HG02571 (cell line): ENCODE measurements around the gene ABCG4.
"Not testable (repeated sequence)": the region's sequence is repeated elsewhere in the genome, so short reads cannot be mapped to it uniquely, and the experiment has no call there.

Experiments used
- ATAC-seq: cut with Tn5 transposase; IDR thresholded peaks from one replicate; pipeline ENCODE4 v1.9.1; 2021; ENCODE audit warnings: mild to moderate bottlenecking, moderate library complexity; ENCODE audit not compliant: unreplicated experiment

Gene ABCG4

GRCh38 chr11:119180729-119181676, 32.2 kb downstream of the ABCG4 start:
- no peak for ATAC-seq

GRCh38 chr11:119181677-119182412, 33.0 kb downstream of the ABCG4 start:
- no peak for ATAC-seq

- ATAC-seq = not testable (repeated sequence)
Measured at GRCh38 chr11:119184399-119184798, 35.5 kb downstream of the ABCG4 start.

DNA sequence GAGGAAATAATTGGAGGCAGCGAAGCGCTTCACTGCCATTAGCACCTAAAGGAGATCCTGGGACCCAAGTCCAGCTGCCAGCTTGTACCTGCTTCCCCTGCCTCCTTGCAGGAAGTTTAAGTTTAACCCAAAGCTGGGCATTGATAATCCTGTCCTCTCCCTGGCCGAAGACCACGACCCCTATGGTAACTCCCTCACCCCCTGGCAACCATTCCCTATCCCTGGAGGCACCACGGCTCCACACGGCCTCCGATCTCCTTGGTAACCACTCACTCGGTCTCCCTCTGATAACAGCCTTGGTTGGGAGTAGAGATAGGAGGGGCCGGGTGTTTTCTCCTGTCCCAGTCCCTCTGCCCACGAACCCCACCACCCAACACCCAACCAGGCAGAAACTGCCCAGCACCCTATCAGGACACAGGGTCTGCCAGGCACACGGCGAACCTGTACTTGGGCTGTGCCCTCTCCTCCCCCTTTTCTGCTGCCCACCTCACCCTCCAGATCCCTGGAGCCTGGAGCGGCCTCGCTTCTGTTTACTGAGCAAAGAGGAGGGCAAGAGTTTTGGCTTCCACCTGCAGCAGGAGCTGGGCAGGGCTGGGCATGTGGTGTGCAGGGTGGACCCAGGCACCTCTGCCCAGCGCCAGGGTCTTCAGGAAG, 37.3 kb downstream of the ABCG4 start:
- ATAC-seq = no peak

DNA sequence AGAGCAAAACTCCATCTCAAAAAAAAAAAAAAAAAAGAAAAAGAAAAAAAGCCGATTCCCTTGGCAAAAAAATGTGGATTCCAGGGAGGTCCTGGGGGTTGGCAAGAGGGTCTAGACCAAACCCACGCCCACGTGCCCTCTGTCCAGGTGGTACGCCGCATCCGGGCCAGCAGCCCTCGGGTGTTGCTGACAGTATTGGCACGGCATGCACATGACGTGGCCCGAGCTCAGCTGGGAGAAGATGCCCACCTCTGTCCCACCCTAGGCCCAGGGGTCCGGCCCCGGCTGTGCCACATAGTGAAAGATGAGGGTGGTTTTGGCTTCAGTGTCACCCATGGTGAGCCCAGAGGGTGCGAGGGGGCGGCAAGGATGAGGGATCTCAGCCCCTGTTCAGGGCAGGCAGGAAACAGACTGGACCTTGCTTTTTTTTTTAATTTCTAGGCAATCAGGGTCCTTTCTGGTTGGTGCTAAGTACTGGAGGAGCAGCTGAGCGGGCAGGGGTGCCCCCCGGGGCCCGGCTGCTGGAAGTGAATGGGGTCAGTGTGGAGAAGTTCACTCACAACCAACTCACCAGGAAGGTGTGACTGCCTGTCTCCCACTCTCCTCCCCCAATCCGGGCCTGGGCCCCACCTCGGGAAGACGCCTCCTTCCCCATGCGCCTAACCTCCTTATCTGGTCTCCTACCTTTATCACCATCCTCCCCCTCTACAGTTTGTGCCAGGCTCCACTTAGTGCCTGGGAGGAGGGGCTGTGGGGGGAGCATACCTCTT, 38.5 kb downstream of the ABCG4 start:
- no peak for ATAC-seq

GRCh38 chr11:119188067-119188466, 39.2 kb downstream of the ABCG4 start:
- ATAC-seq = no peak

DNA sequence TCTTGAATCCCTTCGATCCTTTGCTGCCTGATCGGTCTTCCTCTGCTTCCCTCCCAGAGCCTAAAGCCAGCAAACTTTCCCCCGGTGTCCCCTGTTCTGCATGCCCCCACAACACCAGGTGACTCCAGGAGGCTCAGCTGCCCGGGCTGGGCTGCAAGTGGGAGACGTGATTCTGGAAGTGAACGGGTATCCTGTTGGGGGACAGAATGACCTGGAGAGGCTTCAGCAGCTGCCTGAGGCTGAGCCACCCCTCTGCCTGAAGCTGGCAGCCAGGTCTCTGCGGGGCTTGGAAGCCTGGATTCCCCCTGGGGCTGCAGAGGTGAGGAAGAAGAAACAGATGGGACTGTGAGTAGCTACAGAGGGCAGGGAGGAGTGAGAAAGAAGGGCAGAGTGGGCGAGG, 40.0 kb downstream of the ABCG4 start:
- no peak for ATAC-seq

DNA sequence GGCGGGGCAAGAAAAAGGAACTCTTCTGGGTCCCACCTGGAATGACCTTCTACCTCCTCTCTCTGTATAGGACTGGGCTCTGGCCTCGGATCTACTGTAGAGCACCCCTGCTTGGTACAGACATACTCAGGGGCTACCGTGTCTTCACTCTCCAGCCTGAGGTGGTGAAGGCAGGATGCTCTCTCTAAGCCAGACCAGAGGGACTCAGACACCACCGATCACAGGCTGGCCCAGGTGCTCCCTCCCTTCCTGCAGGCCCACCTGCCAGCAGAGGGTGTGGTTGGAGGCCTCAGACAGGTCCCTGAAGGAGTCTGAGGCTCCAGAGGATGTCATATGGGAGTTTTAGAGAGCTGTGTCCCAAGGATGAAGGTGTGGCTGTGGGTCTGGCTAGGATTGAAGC, 40.5 kb downstream of the ABCG4 start:
- ATAC-seq = no peak

DNA sequence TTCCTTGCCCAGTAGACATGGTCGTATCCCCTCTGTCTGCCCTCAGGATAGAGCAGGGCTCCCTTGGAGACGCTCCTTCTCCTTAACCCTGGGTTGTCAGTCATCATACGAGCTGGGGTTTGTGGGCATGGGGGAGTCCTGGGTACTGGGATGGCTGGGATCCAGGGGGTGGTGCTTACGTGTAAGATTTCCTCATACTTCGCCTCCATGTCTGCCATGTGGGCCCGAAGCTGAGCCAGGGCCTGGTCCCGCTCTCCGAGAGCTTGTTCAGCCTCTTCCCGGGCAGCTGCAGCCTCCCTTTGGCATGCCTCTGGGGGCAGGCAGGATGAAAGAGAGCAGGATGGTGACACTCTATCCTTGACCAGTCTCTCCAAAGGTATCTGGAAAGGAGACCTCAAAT, 41.7 kb downstream of the ABCG4 start:
- ATAC-seq = no peak

DNA sequence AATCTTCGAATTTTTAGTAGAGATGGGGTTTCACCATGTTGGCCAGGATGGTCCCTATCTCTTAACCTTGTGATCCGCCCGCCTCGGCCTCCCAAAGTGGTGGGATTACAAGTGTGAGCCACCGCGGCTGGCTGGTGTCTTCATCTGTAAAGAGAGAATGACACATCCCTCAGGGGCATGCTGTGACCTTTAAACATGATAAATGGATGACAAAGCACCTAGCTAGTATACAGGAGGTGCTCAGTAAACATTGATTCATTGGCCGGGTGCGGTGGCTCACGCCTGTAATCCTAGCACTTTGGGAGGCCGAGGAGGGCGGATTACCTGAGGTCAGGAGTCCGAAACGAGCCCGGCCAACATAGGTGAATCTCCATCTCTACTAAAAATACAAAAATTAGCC, 42.4 kb downstream of the ABCG4 start:
- not testable (repeated sequence) for ATAC-seq

DNA sequence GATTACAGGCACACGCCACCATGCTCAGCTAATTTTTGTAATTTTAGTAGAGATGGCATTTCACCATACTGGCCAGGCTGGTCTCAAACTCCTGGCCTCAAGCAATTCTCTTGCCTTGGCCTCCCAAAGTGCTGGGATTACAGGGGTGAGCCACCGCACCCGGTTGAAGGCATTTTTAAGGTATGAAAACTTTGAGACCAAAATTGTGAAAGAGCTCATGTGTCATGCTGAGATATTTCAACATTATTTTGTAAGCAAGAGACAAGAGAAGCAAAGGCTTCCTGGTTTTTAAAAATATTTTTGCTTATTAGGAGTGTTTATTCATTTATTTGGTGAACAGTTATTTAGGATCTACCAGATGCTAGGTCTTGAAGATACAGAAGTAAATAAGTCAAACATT, 43.3 kb downstream of the ABCG4 start:
- no peak for ATAC-seq

DNA sequence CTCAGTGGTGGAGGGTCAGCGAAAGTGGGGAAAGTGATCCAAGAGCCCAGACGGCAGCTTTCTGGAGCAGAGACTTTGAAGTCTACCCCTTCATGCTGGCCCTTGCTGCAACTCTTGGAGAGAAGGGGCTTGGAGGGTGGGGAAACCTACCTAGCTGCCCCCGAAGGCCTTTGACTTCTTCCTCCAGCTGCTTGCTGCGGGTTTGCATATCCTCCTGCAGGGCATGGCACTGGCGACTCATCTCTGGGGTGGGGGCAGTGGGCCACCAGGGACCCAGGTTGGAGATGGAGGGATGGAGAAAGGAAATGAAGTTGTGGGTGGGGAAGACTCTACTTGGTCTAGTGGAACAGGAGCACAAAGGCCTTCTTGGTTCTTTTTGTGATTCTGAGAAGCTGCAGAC, 44.1 kb downstream of the ABCG4 start:
- no peak for ATAC-seq

- ATAC-seq = no peak
Measured at GRCh38 chr11:119193626-119194025, 44.8 kb downstream of the ABCG4 start.

DNA sequence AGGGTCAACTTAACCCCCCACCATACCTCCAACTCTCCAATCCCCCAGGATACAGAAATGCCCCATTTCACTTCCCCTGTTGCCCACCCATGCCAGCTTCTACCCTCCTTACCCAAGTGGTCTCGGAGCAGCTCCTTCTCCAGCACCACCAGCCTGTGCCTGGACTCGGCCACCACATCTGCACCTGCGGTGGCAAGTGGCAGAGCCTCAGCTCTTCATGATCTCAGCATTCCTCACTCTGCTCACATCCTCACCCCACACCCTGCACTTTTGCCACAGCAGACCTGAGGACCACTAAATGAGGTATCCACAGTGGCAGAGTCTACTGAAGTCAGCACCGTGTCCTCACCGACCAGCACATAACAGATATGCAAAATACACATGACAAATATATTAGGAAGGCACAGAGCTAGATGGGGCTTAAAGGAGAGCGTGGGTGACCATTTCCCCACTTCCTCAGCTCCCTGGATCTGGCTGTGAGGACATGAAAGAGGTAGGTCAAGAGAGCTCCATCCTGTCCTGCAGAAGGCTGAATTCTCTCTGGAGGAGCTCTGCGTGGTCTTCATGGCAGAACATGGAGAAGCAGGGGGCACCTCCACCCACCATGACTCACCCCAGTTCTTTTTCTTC, 46.1 kb downstream of the ABCG4 start:
- no peak for ATAC-seq

DNA sequence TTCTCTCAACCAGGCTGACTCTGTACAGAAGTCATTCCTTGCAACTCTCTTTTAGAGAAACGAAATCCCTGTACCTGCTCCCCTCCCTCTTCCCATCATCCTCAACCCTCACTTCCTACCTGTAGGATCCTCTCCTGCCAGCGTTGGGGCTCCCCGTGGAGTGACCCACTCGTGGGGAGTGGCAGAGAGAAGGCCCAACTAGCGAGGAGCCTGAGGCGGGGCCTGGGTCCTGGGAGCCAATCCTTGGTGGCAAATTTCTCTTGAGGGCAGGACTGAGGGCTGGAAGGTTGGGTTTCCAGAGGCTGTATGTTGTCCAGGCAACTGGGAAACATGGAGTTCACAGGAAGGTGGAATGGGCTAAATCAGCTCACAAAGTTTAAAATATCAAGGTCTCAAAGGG, 46.8 kb downstream of the ABCG4 start:
- no peak for ATAC-seq

GRCh38 chr11:119196833-119197483, 48.1 kb downstream of the ABCG4 start:
- no peak for ATAC-seq

- no peak for ATAC-seq
Measured at GRCh38 chr11:119198925-119199324, 50.1 kb downstream of the ABCG4 start.

- not testable (repeated sequence) for ATAC-seq
Measured at GRCh38 chr11:119201236-119201635, 52.4 kb downstream of the ABCG4 start.

- ATAC-seq = no peak
Measured at GRCh38 chr11:119202554-119202953, 53.7 kb downstream of the ABCG4 start.

DNA sequence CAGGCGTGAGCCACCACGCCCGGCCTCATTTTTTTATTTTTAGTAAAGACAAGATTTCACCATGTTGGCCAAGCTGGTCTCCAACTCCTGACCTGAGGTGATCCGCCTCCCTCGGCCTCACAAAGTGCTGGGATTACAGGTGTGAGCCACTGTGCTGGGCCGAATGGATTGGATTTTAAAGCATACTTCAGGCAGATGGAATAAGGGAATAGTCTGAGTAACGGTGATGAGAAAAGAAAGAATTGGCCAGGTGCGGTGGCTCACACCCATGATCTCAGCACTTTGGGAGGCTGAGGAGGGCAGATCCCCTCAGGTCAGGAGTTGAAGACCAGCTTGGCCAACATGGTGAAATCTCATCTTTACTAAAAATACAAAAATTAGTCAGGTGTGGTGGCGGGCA, 55.2 kb downstream of the ABCG4 start:
- no peak for ATAC-seq
